Ovary (tissue), 3 donors: ENCODE measurements around the gene PRR36.
A peak's percentile ranks its signal among the peaks of the same experiment; 100 is the strongest.

Experiments
- EP300 ChIP-seq: sonication (generic); formaldehyde crosslinking; IDR thresholded peaks from one replicate; pipeline ENCODE4 v1.6.1; 2017; ENCODE audit warnings: antibody characterized with exemption
- POLR2A ChIP-seq: fragments of 450-650 bp; IDR thresholded peaks from one replicate; pipeline ENCODE4 v1.6.1; 2017; ENCODE audit warnings: antibody characterized with exemption, mild to moderate bottlenecking, moderate library complexity
- TF ChIP-seq, protein P1 (sequence below), 3 donors: fragments of 450-650 bp in 2 of 3; fragments of 200-600 bp in 1 of 3; IDR thresholded peaks; one replicate each; pipeline versions ENCODE4 v1.5.1 to v1.8.0; 2016 to 2022; ENCODE audit warnings: antibody characterized with exemption in 3 of 3, mild to moderate bottlenecking in 1 of 3
- donor health status: DM: no; HTN: no; CAD: no.

DNA sequence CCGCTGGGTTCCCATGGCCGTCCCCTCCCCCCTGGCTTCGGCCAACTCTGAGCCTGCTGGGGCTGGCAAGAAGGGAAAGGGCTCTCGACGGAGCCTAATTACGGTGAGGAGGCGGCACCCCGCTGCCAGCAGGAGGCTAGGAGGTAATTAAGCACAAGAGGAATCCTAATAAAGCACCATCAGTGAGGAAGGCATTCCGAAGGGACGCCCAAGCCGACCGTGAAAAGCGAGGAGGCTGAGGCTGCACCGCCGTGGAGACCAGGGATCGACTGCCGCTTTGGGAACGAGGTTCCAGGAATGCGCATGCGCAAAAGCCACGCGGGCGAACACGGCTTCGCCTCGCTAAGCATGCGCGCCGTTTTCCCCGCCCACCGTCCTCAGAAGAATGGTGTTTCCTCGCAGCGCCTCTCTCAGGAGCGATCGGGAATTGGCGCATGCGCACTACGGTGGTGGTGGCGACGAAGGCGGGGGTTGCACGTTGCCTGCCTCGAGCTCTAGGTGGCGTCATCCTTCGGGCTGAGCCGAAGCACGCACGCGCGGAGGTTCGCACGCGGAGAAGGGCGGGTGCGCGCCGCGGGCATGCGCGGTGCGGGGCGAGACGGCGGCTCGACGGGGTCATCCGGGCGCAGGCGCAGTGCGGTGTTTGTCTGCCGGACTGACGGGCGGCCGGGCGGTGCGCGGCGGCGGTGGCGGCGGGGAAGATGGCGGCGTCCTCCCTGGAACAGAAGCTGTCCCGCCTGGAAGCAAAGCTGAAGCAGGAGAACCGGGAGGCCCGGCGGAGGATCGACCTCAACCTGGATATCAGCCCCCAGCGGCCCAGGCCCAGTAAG lies 29.3 kb upstream of the PRR36 start, which contains the start of gene MAP2K7:
- TF ChIP-seq, protein P1, sequence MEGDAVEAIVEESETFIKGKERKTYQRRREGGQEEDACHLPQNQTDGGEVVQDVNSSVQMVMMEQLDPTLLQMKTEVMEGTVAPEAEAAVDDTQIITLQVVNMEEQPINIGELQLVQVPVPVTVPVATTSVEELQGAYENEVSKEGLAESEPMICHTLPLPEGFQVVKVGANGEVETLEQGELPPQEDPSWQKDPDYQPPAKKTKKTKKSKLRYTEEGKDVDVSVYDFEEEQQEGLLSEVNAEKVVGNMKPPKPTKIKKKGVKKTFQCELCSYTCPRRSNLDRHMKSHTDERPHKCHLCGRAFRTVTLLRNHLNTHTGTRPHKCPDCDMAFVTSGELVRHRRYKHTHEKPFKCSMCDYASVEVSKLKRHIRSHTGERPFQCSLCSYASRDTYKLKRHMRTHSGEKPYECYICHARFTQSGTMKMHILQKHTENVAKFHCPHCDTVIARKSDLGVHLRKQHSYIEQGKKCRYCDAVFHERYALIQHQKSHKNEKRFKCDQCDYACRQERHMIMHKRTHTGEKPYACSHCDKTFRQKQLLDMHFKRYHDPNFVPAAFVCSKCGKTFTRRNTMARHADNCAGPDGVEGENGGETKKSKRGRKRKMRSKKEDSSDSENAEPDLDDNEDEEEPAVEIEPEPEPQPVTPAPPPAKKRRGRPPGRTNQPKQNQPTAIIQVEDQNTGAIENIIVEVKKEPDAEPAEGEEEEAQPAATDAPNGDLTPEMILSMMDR (IDR thresholded peaks at IDR 0.05), result peak; percentile 25 to 83 (median 67)
- TF ChIP-seq EP300, result peak; percentile 53
- TF ChIP-seq POLR2A, result peak; percentile 86
